Dendritic cell treated with granulocyte-macrophage colony-stimulating factor and Interleukin-4, amounts not matched to agents 40 ng/mL and 50 ng/mL, for 4 days (primary cell): Measurements from ENCODE around the gene CA12.

Experiments
- H3K27ac Mint-ChIP-seq: one replicate; pipeline ENCODE4 v1.8.0; 2022; ENCODE audit warnings: mild to moderate bottlenecking, mixed read lengths
- H3K27me3 Mint-ChIP-seq: one replicate; pipeline ENCODE4 v1.8.0; 2022; ENCODE audit warnings: mild to moderate bottlenecking, mixed read lengths
- H3K36me3 Mint-ChIP-seq: one replicate; pipeline ENCODE4 v1.8.0; 2022; ENCODE audit warnings: low read depth, mixed read lengths
- H3K4me1 Mint-ChIP-seq: one replicate; pipeline ENCODE4 v1.8.0; 2022; ENCODE audit warnings: low read depth, mixed read lengths
- H3K4me3 Mint-ChIP-seq: one replicate; pipeline ENCODE4 v1.8.0; 2022; ENCODE audit warnings: mild to moderate bottlenecking, moderate library complexity, mixed read lengths
- H3K9me3 Mint-ChIP-seq: one replicate; pipeline ENCODE4 v1.8.0; 2022; ENCODE audit warnings: mixed read lengths
- intact Hi-C: fragments of 100-400 bp; cut with micrococcal nuclease; formaldehyde crosslinking; loops from one replicate; pipeline ENCODE4 v1.15.0; 2022

CA12 gene

DNA sequence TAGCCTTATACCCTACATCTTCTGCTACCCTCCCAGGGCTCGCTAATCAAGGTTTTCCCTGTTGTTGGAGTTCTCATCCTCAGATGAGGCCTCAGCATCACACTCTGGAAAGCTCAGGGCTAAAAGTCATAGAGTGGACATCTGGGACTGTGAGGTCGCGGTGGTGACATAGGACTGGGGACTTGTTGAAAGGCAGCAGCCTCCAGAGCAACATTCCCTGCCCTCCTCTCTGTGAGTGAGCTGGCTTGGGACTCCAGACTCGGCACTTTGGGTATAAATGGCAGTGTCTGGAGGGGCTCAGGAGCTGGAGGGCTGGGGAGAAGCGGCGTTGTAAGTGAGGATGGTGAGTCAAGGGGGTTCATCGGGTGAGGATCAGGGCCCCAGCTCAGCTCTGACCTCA lies 2.7 kb downstream of the CA12 start:
- intact Hi-C loops: no loop called here
- H3K4me3 Mint-ChIP-seq: no peak overlapping the region
- H3K27ac Mint-ChIP-seq: no peak overlapping the region
- H3K9me3 Mint-ChIP-seq: no peaks in the 10 kb centered on the region
- H3K27me3 Mint-ChIP-seq: peaks cover 68% of the 10 kb centered on the region
- H3K4me1 Mint-ChIP-seq: peaks cover 42% of the 10 kb centered on the region
- H3K36me3 Mint-ChIP-seq: no peaks in the 10 kb centered on the region

DNA sequence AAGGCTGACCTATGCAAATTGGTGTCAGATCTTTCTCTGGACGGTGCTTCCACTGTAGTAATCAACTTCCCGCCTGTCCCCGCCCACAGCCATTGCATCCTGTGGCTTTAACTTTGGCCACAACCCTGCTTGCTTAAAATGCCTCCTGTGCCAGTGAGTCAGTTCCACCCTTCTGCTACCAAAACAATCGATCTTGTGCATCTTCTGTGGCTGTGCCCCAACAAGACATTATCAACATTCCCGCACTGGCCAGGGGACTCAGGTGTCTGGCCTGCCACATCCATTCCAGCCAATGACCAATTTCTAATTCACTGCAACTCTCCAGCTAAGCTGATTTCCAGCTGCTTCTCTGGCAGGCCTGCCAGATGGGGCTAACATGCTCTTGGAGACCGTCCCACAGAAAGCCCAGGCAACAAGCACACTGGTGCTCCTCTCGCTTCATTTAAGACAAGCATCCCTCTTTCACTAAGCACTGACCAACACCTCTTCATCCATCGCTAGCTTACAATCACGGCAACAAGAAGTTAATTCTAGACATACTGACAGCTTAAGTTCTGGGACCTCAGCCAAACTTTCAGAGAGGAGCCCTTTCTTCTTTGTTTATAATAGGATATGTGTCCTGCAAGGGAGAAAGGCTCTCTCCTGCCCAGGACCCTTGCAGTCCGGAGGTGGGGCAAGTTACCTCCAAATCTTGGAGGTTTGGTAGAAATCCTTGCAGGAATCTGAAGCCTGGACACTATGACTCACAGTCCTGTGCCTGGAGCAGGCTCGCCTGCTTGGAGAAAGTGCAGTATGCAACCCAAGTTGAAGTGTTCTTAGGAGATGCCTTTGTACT lies 6.7 kb downstream of the CA12 start:
- intact Hi-C loops: no loop called here
- H3K4me1 Mint-ChIP-seq: peaks cover 45% of the 10 kb centered on the region
- no peak overlapping the region for H3K4me3 Mint-ChIP-seq
- H3K27ac Mint-ChIP-seq: no peak overlapping the region
- no peaks in the 10 kb centered on the region for H3K36me3 Mint-ChIP-seq
- no peaks in the 10 kb centered on the region for H3K9me3 Mint-ChIP-seq
- peaks cover 30% of the 10 kb centered on the region for H3K27me3 Mint-ChIP-seq

DNA sequence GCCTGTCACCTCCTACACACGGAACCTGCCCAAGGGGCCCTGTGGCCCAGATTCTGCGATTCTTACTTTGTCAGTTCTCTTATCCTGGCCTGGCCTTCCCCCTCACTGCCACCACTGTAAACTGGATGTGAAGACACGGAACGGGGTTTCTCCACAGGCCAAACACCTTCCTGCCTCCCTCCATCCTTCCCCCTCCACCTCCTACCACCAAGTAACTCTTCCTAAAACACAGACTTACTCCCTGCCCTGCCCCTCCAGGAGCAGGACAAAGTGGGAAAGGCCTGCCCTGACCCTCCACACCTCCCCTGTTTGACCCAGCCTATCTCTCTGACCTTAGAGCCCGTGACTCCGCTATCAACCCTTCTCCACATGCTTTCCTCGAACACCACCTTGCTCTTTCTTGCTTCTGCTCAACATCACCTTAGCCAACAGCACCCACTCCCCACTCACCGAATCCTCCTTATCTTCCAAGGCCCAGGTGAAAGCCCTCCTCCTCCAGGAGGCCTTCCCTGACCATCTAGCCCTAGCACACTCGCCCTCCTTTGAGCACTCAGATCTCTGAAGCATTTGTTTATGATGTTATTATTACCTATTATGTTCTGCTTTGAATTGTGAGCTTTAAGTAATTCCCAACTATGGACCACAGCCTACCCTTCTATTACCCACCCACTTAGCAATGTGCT lies 7.6 kb downstream of the CA12 start:
- no peaks in the 10 kb centered on the region for H3K9me3 Mint-ChIP-seq
- no peaks in the 10 kb centered on the region for H3K36me3 Mint-ChIP-seq
- peaks cover 47% of the 10 kb centered on the region for H3K4me1 Mint-ChIP-seq
- intact Hi-C loops: no loop called here
- H3K27me3 Mint-ChIP-seq: peaks cover 22% of the 10 kb centered on the region
- no peak overlapping the region for H3K27ac Mint-ChIP-seq
- H3K4me3 Mint-ChIP-seq: no peak overlapping the region

DNA sequence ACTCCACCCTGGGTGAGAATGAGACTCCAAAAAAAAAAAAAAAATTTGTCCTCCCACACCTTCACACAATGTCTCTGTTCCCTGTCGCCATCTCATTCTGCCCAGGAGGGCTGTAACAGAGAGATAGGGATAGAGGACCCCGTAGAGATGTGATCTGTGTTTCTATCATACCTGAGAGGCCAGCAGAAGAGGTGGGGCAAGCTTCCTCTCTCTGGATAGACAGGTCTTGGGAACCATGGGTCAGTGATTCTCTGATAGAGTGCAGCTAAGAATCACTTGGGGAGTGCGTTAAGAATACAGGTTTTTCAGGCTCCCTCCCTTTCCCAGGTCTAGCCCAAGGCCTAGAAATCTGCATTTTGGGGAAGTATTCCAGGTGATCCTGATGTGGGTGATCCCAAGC lies 8.3 kb downstream of the CA12 start:
- H3K27ac Mint-ChIP-seq: no peak overlapping the region
- no peaks in the 10 kb centered on the region for H3K36me3 Mint-ChIP-seq
- H3K9me3 Mint-ChIP-seq: no peaks in the 10 kb centered on the region
- H3K27me3 Mint-ChIP-seq: peaks cover 17% of the 10 kb centered on the region
- intact Hi-C loops: no loop called here
- no peak overlapping the region for H3K4me3 Mint-ChIP-seq
- peaks cover 47% of the 10 kb centered on the region for H3K4me1 Mint-ChIP-seq

DNA sequence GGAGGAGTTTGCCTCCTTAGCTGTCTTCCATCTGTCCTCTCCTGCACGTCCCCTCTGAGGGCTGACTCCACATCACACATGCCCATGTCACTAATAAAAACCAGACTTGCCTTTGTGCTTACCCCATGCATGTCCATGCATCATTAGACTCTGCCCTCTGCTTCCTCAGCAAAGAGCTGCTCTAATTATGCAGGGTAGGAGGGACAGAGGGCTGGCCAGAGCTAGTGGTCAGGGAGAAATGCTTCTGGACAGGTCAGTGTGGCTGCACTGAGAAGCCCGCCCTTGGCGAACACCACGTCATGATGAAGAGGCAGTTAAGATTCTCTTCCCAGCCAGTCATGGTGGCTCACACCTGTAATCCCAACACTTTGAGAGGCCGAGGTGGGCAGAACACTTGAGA lies 8.9 kb downstream of the CA12 start:
- Mint-ChIP-seq H3K27me3 (peaks cover 14% of the 10 kb centered on the region), H3K4me1 (peaks cover 47% of the 10 kb centered on the region), H3K27ac (peak overlapping the region; percentile 40), H3K4me3 (no peak overlapping the region), H3K9me3 (no peaks in the 10 kb centered on the region), H3K36me3 (no peaks in the 10 kb centered on the region)
- intact Hi-C loops: no loop called here

DNA sequence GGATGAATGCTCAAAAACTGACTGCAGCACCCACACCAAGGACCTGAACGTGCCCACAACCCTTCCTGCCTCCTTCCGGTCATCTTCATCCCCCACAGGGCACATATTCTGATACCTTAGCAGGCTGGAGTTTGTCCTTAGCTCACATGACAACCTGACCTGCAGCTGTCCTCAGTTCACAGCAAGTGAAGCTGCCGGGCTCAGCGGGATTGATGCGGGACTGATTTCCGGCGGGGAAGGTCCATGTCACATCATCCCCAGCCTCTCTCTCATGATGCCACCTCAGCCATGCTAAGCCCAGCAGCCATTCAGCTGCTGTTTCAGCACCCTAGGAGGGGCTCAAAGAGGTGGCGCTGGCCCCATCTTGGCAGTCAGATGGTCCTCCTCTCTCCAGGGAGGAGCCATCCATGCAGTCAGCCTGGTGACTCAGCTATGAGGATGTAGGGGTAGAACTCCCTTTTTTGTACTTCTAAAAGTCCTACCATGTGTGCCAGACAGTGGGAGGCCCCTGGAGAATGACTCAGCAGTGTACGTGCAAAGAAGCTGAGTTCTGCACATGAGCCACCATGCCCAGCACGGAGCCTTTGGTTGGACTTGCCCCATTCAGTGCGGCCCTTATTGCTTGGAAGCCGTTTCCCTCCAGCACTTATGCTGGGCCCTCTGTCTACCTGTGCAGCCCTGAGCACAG lies 9.5 kb downstream of the CA12 start:
- H3K9me3 Mint-ChIP-seq: no peaks in the 10 kb centered on the region
- intact Hi-C loops: no loop called here
- peak overlapping the region; percentile 40 for H3K27ac Mint-ChIP-seq
- no peak overlapping the region for H3K4me3 Mint-ChIP-seq
- H3K36me3 Mint-ChIP-seq: no peaks in the 10 kb centered on the region
- peaks cover 12% of the 10 kb centered on the region for H3K27me3 Mint-ChIP-seq
- peaks cover 47% of the 10 kb centered on the region for H3K4me1 Mint-ChIP-seq

DNA sequence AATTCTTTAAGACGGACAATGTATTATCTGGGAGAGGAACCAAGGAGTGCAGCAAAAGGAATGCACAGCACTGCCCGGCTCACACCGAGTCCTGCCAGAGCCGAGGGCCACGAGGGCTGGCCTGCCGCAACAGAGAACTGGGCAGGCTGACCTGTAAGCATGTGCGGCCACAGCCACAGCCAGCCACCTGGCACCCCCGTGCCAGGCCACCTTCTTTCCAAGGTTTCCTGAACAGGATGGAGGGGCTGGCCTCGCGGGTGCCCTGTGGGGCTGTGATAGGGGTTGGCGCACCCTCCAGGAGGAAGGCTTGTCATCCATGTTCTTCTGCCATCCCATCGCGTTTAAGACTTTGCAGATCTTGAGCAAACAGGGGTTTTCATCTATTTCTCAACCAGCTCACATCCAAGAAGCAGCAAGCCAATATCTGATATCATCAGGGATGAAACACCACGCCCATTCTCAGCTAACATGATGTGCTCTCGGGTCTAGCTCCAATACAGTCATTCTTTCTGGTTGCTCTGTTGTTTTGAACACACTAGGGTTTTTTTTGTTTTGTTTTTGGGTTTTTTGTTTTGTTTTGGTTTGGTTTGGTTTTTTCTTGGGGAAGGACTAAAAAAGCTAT lies 10.2 kb downstream of the CA12 start:
- Mint-ChIP-seq H3K9me3 (no peaks in the 10 kb centered on the region), H3K4me1 (peaks cover 43% of the 10 kb centered on the region), H3K27me3 (peaks cover 4% of the 10 kb centered on the region), H3K27ac (no peak overlapping the region), H3K4me3 (no peak overlapping the region), H3K36me3 (no peaks in the 10 kb centered on the region)
- intact Hi-C loops: no loop called here

DNA sequence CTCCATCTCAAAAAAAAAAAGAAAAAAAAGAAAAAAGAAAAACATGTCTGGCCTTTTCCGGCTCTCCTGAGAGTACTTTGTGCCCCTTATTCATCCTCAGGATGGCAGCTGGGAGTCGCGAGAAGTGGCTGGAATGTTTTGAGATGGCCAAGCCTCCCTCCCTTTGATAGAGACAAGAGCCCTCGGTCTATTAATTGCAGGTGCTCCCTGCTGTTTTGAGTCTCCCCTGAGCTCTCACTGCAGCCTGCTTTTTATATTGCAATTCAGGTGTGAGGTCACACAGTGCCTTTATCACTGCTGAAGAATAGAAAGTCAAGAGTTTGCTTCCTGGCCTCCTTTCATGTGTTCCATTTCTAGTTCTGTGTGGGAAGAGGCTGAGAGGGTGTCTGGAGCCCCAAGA lies 10.9 kb downstream of the CA12 start:
- Mint-ChIP-seq H3K27ac (no peak overlapping the region), H3K36me3 (no peaks in the 10 kb centered on the region), H3K4me3 (no peak overlapping the region), H3K4me1 (peaks cover 43% of the 10 kb centered on the region), H3K9me3 (no peaks in the 10 kb centered on the region), H3K27me3 (peaks cover 5% of the 10 kb centered on the region)
- intact Hi-C loops: no loop called here

DNA sequence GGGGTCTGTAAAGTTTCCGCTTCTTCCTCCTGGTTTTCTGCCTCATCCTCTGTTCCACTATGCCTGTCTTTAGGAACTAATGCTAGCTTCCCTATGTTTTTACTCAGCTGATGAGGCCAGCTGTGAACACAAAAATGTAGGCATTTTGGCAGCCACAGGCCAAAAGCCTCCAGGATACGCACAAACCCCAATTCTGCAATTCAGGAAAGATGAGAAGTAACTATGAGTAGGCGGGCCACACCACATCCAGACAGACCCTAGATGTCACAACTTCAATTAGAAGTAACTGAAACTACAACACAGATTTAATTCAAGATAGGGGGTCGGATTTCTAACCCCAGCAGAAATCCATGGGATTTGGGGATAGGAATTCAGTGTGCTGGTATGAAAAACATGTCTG lies 11.9 kb downstream of the CA12 start:
- H3K36me3 Mint-ChIP-seq: no peaks in the 10 kb centered on the region
- H3K27me3 Mint-ChIP-seq: peaks cover 3% of the 10 kb centered on the region
- intact Hi-C loops: no loop called here
- H3K4me3 Mint-ChIP-seq: no peak overlapping the region
- H3K27ac Mint-ChIP-seq: no peak overlapping the region
- no peaks in the 10 kb centered on the region for H3K9me3 Mint-ChIP-seq
- peaks cover 38% of the 10 kb centered on the region for H3K4me1 Mint-ChIP-seq

- H3K27me3 Mint-ChIP-seq: peaks cover 3% of the 10 kb centered on the region
- no peaks in the 10 kb centered on the region for H3K36me3 Mint-ChIP-seq
- peaks cover 33% of the 10 kb centered on the region for H3K4me1 Mint-ChIP-seq
- H3K9me3 Mint-ChIP-seq: no peaks in the 10 kb centered on the region
- no peak overlapping the region for H3K4me3 Mint-ChIP-seq
- no peak overlapping the region for H3K27ac Mint-ChIP-seq
- intact Hi-C loops: no loop called here
These were observed 12.3 kb downstream of the CA12 start for GRCh38 chr15:63369296-63369695.

DNA sequence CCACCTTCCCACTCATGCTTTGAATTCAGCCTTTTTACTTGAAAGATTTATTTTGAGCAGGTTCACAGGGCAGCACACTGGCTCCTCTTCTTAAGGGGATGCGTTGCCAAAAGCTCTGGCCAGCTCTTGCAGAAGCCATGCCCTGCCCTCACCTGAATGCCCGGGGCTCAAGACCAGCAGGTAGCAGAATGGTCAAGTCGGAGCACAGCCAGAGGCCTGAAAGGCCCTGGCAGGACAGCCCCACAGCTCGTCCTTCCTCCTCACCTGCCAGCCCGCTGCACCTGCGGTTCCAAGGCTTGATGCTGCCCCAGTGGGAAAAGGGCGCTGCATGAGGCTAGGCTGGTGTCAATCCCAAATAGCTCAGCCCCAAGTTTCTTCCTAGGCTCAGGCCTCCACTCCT lies 13.1 kb downstream of the CA12 start:
- no peaks in the 10 kb centered on the region for H3K36me3 Mint-ChIP-seq
- intact Hi-C loops: no loop called here
- H3K27me3 Mint-ChIP-seq: peaks cover 3% of the 10 kb centered on the region
- H3K4me1 Mint-ChIP-seq: peaks cover 25% of the 10 kb centered on the region
- H3K4me3 Mint-ChIP-seq: no peak overlapping the region
- no peaks in the 10 kb centered on the region for H3K9me3 Mint-ChIP-seq
- no peak overlapping the region for H3K27ac Mint-ChIP-seq

DNA sequence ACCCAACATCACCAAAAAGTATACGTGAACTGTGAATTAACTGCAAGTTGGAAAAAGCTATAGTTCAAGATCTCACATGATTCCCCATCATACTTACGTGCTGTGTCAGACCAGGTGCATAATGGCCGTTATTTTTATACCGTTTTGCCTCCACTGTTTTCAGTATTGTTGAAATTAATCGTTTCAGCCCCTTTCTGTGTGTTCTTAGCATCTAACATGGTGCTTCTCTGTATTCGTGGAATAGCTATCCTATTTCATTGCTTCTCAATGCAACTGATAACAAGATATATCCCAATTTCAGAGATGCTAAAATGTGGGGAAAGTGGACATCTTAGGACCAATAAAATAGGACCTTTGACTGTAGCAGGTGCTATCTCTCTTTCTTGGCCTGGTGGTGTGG lies 13.7 kb downstream of the CA12 start:
- no peaks in the 10 kb centered on the region for H3K9me3 Mint-ChIP-seq
- H3K27me3 Mint-ChIP-seq: peaks cover 3% of the 10 kb centered on the region
- no peak overlapping the region for H3K4me3 Mint-ChIP-seq
- no peaks in the 10 kb centered on the region for H3K36me3 Mint-ChIP-seq
- H3K27ac Mint-ChIP-seq: no peak overlapping the region
- peaks cover 27% of the 10 kb centered on the region for H3K4me1 Mint-ChIP-seq
- intact Hi-C loops: no loop called here

DNA sequence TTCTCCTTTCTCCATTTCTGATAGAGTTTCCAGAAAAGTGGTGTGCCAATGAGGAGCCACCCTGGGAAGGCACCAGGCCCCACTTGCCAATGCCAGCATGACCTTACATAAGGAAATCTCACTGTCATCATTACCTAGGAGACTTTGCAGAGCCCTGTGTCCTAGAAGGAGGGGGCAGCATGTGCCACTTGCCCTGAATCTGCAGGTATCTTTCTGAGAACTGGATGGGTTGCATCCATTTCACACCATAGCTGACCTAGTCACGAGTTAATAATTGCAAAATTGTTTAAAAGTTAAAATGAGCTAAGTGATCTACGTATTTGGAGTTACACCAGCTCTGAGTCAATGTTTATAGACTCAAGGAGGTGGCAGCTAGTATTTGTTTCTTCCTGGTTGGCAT lies 14.3 kb downstream of the CA12 start:
- Mint-ChIP-seq H3K36me3 (no peaks in the 10 kb centered on the region), H3K4me1 (peaks cover 24% of the 10 kb centered on the region), H3K27me3 (peaks cover 3% of the 10 kb centered on the region), H3K27ac (no peak overlapping the region), H3K9me3 (no peaks in the 10 kb centered on the region), H3K4me3 (no peak overlapping the region)
- intact Hi-C loops: no loop called here

DNA sequence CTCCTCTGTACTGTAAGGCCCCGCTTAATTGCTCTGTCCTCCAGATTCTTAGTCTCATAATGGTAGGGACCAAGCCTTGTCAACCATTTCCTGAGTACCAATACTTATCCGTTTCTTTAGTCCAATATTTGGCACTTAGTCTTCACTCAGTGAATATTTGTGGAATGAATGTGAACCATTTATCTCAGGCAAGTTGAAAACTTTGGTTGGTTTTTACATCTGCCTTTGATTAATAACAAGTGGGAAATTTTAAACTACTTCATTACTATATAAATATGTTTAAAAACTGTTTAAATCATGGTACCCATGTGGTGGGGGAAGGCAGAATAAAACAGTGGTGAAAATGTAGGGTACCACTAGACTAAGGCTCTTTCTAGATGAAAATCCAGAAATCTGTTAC lies 15.2 kb downstream of the CA12 start:
- H3K36me3 Mint-ChIP-seq: no peaks in the 10 kb centered on the region

More for the DNA sequence above, 15.2 kb downstream of the CA12 start:
- Mint-ChIP-seq H3K4me1 (peaks cover 18% of the 10 kb centered on the region), H3K4me3 (no peak overlapping the region), H3K9me3 (no peaks in the 10 kb centered on the region), H3K27me3 (peaks cover 5% of the 10 kb centered on the region), H3K27ac (no peak overlapping the region)
- intact Hi-C loops: no loop called here
